Skin of body (tissue), 2 donors: ENCODE results near the gene RAB4A. TPM values are rescaled to one million over a fixed set of nuclear protein-coding genes. Genes with fewer than 3 reads are reported as not detected.
"Not testable (repeated sequence)": the region's sequence is repeated elsewhere in the genome, so short reads cannot be mapped to it uniquely, and the experiment has no call there.

ENCODE experiments used
- DNase-seq: peaks from one replicate; lab custom pipeline; 2025; lab: John Stamatoyannopoulos, UW
- total RNA-seq: library from RNA; depleted of rRNA; stranded (reverse); fragments of >200 nt; gene quantifications from one replicate; pipeline ENCODE4 v1.2.3, GENCODE V29; 2014

The RAB4A gene
- total RNA-seq, 1 donor from 2014 or later = 19.8 TPM

GRCh38 chr1:229271448-229272159, 693 bp downstream of the RAB4A start:
- no peak for DNase-seq

GRCh38 chr1:229272164-229273158, 1.6 kb downstream of the RAB4A start:
- no peak for DNase-seq

- no peak for DNase-seq
These were observed 2.8 kb downstream of the RAB4A start for GRCh38 chr1:229273507-229274232.

GRCh38 chr1:229275005-229275404, 4.1 kb downstream of the RAB4A start:
- no peak for DNase-seq

- DNase-seq = no peak
These were observed 7.3 kb downstream of the RAB4A start for GRCh38 chr1:229278120-229278741.

GRCh38 chr1:229279242-229279641, 8.3 kb downstream of the RAB4A start:
- DNase-seq = no peak

GRCh38 chr1:229280037-229280828, 9.3 kb downstream of the RAB4A start:
- DNase-seq = no peak

- DNase-seq = no peak
These were observed 10.0 kb downstream of the RAB4A start for GRCh38 chr1:229280921-229281320.

GRCh38 chr1:229281339-229281926, 10.5 kb downstream of the RAB4A start:
- DNase-seq = no peak

- no peak for DNase-seq
These were observed 11.4 kb downstream of the RAB4A start for GRCh38 chr1:229282295-229282823.

- DNase-seq = no peak
These were observed 12.3 kb downstream of the RAB4A start for GRCh38 chr1:229283183-229283611.

GRCh38 chr1:229284887-229285286, 14.0 kb downstream of the RAB4A start:
- no peak for DNase-seq

GRCh38 chr1:229285440-229285839, 14.5 kb downstream of the RAB4A start:
- DNase-seq = no peak

- DNase-seq = no peak
These were observed 15.3 kb downstream of the RAB4A start for GRCh38 chr1:229286099-229286766.

GRCh38 chr1:229287267-229287666, 16.4 kb downstream of the RAB4A start:
- no peak for DNase-seq

- no peak for DNase-seq
These were observed 17.6 kb downstream of the RAB4A start for GRCh38 chr1:229288516-229288915.

- DNase-seq = not testable (repeated sequence)
These were observed 20.8 kb downstream of the RAB4A start for GRCh38 chr1:229291686-229292085.

GRCh38 chr1:229293528-229294204, 22.8 kb downstream of the RAB4A start:
- no peak for DNase-seq

GRCh38 chr1:229295745-229296144, 24.8 kb downstream of the RAB4A start:
- no peak for DNase-seq
